GM21526 (cell line): ENCODE results near the gene AFMID.

Source experiments
- ATAC-seq: cut with Tn5 transposase; IDR thresholded peaks from one replicate; pipeline ENCODE4 v1.9.1; 2021; ENCODE audit warnings: moderate library complexity; ENCODE audit not compliant: unreplicated experiment, low FRiP score

AFMID gene

GRCh38 chr17:78236362-78237127 lies 49.4 kb downstream of the AFMID start:
- no peak for ATAC-seq

DNA sequence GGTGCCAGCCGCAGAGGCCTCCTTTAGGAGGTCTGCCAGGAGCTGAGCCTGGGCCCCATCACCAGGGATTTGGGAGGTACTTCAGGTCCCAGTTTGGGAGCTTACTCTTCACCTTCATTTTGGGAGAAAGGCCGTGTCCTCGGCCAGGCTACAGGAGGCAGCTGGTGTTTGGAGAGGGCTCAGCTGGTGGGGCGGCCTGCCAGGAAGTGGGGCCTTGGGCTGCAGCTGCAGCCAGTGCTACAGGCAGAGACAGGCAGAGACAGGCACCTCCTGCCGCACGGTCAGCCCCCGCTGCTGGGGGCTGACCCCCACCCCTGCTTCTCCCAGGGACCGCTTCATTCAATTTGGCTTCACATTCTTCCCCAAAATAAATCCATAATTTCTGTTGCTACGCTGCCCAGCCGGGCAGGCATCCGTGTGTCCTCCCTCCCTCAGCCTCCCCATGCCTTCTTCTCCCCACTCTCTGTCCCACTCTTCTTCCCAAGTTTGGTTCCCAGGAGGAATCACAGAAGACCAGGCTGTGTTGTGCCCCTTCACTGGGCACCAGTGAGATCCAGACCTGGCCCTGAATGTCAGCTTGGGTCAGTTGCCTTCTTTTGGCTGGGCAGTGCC lies 50.3 kb downstream of the AFMID start:
- no peak for ATAC-seq

DNA sequence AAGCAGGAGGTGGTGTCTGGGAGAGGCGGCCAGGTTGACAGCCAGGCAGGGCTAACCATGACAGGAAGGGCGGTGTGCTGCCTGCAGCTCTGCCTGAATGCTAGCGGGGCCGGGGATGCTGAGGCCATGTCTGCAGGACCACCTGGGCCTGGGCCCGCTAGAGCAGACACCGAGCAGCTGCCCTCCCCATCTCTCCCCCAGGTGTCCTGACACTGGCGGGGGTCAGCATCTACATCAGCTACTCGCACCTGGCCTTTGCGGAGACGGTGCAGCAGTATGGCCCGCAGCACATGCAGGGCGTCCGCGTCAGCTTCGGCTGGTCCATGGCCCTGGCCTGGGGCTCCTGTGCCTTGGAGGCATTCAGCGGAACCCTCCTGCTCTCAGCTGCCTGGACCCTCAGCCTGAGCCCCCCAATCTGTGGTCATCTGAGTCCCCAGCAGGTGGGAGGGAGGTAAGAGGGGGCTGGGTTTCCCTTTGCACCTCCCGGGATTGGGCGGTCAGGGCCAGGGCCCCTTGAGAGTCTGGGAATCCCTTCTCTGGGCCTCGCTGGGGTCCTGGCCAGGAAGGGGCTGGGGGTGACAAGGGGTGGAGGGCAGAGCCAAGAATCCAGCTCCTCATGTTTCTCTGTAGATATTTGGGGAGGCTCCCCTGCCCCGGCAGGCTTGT lies 51.8 kb downstream of the AFMID start:
- no peak for ATAC-seq

- ATAC-seq: no peak
Measured at GRCh38 chr17:78239489-78239931, 52.3 kb downstream of the AFMID start.

DNA sequence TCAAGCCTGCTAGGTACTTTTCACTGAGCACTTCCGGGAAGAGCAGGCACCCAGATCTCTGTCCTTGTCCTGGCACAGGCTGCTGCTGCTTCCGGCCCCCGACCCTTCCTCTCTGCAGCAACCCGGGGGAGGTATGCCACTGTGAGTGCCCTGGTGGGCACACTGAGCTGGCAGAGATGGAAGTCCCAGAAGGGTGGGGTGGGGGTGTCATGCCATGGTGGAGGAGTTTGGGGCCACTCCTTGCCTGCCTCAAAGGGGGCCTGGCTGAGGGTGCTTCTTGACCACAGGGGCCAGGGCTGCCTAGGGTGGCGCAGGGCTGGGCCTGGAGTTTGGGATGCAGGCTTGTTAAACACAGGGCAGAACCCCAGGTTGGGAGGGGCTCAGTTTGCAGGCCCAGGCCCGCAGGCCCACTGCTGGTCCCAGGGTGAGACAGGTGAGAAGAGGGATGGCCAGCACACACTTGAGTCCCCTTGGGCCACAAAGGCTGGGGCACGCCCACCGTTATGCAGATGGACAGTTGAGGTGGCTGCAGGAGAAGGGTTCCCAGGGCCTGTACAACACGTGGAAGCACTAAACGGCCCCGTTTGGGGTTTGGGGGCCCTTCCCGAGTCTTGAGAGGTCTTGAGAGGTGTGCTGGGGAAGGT lies 53.0 kb downstream of the AFMID start:
- ATAC-seq: no peak

GRCh38 chr17:78240839-78241238 lies 53.7 kb downstream of the AFMID start:
- ATAC-seq: no peak

GRCh38 chr17:78241277-78242023 lies 54.3 kb downstream of the AFMID start:
- ATAC-seq: no peak

GRCh38 chr17:78242024-78242742 lies 55.0 kb downstream of the AFMID start:
- ATAC-seq: no peak

DNA sequence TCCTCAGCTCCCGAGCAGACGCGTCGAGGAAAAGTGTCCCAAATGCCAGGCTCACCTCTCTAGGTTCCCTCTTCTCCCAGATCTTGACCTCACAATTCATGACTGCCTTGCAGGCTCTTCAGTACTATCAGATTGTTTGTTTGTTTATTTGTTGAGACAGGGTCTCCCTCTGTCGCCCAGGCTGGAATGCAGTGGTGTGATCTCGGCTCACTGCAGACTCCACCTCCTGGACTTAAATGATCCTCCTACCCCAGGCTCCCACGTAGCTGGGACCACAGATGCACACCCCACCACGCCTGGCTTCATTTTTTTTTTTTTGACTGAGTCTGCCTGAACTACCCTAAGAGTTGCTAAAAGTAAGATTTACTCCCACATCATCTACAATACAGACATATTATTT lies 60.1 kb downstream of the AFMID start:
- no peak for ATAC-seq

DNA sequence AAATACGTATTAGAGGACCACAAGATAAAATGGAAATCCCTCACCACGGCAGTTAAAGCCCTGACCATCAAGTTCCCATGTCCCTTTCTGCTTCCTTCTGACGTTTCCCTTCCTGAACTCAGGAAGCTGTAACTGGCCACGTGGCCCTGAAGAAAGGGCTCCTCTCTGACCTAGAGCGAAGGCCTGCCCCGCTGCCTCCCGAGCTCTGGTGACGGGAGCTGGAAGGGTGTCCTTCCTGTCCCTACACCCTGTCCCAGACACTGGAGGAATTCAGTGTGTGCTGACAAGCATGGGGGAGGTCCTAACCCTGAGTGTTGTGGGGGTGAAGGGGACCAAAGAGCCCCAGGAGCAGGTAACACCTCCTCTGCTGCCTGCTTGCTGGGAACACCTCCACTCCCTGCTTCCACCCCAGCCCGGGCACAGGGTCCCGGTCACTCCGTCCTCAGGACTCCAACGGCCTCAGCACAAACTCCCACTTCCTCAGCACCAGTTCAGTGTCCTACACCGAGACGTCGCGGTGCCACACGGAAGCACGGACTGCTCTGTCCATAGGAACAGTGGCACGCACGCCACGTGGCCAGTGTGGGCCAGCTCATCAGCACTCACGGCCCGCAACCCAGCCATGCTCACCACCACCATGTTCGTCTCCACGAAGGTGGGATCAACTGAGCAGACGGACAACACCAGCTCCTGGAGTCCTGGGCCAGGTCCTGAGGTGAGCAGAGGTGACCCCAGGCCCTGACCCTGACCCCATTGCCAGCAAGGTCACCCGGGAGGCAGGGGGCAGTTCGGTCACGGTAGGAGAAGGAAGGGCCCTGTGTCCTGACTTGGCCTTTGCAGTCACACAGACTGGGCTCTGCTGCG lies 61.1 kb downstream of the AFMID start:
- no peak for ATAC-seq

- no peak for ATAC-seq
Measured at GRCh38 chr17:78249074-78249817, 62.1 kb downstream of the AFMID start.

DNA sequence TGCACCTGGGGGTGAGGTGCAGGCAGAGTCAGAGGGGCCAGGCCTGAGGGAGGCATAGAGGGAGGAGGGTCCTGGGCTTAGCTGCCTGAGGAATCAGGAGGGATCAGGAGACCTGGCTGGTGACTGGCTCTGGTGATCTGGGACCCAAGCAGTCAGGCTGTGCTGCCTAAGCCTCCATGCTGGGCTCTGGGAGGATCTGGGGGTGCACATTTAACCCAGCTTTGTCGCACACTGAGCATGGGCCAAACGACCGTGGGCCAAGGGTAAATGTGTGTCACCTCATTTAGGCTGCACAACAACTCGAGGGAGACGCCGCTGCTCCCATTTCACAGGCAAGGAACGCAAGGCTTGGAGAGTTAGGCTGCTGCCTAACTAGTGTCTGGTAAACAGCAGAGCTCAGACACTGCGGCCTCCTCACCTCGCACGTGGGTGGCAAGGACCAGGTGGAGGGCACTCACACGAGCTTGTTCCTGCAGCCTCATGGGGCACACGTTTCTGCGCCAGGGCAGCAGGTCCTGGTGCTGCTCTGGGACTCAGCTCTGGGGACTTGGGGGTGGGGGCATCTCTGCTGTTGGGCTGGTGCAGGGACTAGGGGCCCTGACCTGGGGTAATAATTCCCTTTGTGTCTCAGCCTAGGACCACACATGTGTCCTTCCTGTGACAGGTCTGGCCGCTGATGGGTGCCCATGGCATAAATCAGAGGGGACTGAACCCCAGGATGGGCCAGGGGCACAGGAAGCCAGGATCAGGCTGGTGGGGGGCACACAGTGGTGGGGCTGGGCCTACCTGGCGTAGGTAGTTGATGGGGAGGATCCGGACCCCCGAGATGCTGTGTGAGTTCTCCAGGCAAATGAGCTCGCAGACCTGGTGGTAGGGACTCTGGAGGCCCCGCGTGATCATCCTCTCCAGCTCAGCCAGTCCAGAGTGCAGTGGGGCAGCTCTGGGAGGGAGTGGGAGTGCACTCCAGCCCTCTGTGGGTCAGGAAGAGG lies 63.0 kb downstream of the AFMID start:
- ATAC-seq: no peak

GRCh38 chr17:78250891-78251772 lies 64.0 kb downstream of the AFMID start:
- peak; percentile 50 for ATAC-seq

- ATAC-seq: no peak
Measured at GRCh38 chr17:78251773-78252103, 64.6 kb downstream of the AFMID start.

GRCh38 chr17:78252111-78252634 lies 65.0 kb downstream of the AFMID start:
- ATAC-seq: no peak
